HFF-Myc (cell line): ENCODE results near the gene ACACB.

Experiments
- DNase-seq: peaks from one replicate; pipeline ENCODE4 v3.0.0-alpha.2; 2011; ENCODE audit warnings: low read depth; ENCODE audit errors: extremely low read depth
- H3K4me3 ChIP-seq: replicated peaks from 2 replicates; pipeline ENCODE4 v1.5.1; 2011; ENCODE audit warnings: low read depth, mild to moderate bottlenecking, control low read depth, low read length
- TF ChIP-seq, protein P1 (sequence below): IDR thresholded peaks from 2 replicates; pipeline ENCODE4 v1.5.1; 2012; ENCODE audit warnings: mild to moderate bottlenecking, low read depth, low read length, control low read depth; ENCODE audit errors: missing control alignments

ACACB gene

DNA sequence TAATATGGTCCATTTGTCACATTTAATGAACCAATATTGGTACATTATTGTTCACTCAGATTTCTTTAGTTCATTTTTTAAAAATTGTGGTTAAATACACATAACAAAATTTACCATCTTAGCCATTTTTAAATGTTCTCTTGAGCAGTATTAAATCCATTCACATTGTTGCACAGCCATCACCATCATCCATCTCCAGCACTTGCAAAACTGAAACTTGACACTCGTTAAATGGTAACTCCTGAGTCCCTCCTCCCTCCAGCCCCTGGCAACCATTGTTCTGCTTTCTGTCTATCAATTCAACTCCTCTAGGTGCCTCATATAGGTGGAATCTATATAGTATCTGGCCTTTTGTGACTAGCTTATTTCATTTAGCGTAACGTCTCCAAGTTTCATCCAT lies 86.4 kb downstream of the ACACB start:
- DNase-seq: no peak
- H3K4me3 ChIP-seq: no peak overlapping the region
- TF ChIP-seq, protein P1, sequence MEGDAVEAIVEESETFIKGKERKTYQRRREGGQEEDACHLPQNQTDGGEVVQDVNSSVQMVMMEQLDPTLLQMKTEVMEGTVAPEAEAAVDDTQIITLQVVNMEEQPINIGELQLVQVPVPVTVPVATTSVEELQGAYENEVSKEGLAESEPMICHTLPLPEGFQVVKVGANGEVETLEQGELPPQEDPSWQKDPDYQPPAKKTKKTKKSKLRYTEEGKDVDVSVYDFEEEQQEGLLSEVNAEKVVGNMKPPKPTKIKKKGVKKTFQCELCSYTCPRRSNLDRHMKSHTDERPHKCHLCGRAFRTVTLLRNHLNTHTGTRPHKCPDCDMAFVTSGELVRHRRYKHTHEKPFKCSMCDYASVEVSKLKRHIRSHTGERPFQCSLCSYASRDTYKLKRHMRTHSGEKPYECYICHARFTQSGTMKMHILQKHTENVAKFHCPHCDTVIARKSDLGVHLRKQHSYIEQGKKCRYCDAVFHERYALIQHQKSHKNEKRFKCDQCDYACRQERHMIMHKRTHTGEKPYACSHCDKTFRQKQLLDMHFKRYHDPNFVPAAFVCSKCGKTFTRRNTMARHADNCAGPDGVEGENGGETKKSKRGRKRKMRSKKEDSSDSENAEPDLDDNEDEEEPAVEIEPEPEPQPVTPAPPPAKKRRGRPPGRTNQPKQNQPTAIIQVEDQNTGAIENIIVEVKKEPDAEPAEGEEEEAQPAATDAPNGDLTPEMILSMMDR: no peak

DNA sequence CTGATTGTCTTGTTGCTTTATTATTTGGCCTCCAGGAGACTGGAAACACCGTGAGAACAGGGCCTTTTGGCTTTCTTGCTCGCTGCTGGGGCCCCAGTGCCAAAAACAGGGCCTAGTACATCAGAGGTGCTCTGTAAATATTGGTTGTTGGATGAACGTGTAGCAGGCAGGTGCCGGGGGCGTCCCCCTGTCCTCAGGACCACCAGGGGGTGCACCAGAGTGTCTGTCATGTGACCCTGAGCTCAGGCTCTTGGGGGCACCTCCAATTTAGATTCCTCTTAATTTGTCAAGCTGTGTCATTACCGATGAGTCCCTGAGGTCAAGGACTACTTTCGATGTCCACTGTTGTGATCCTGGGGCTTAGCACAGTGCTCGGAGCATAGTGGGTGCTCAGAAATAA lies 87.1 kb downstream of the ACACB start:
- no peak overlapping the region for H3K4me3 ChIP-seq
- no peak for DNase-seq

DNA sequence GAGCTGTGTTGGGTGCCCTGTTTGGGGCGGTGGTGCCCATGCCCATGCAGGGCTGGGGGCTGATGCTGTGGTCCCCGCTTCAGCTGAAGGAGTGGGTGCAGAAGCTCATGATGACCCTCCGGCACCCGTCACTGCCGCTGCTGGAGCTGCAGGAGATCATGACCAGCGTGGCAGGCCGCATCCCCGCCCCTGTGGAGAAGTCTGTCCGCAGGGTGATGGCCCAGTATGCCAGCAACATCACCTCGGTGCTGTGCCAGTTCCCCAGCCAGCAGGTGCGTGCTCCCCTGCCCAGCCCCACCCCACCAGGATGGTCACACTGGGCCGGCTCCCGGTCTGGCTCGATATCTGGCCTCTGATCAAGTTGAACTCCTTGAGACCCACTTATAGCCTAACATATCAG lies 92.7 kb downstream of the ACACB start:
- TF ChIP-seq, protein P1: no peak
- no peak overlapping the region for H3K4me3 ChIP-seq
- no peak for DNase-seq

More for the DNA sequence above, 87.1 kb downstream of the ACACB start:
- TF ChIP-seq, protein P1: no peak

DNA sequence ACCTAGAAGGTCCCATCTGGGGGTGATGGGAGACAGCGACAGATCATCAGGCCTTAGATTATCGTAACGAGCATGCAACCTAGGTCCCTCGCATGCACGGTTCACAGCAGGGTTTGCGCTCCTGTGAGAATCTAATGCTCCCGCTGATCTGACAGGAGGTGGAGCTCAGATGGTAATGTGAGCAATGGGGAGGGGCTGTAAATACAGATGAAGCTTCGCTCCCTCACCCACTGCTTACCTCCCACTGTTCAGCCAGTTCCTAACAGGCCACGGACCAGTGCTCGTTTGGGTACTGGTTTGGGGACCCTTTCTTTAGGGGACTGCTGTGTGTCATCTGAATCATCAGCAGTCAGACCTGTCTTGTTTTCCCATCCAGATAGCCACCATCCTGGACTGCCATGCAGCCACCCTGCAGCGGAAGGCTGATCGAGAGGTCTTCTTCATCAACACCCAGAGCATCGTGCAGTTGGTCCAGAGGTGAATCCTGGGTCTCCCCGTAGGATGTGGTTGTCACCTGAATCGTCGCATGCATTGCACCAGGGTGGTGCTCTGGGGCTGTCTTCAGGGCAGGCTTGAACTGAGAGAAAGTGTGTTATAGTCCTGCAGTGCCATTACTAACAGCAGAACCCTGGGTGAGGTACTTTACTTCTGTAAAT lies 96.2 kb downstream of the ACACB start:
- TF ChIP-seq, protein P1: no peak
- H3K4me3 ChIP-seq: no peak overlapping the region
- DNase-seq: no peak

DNA sequence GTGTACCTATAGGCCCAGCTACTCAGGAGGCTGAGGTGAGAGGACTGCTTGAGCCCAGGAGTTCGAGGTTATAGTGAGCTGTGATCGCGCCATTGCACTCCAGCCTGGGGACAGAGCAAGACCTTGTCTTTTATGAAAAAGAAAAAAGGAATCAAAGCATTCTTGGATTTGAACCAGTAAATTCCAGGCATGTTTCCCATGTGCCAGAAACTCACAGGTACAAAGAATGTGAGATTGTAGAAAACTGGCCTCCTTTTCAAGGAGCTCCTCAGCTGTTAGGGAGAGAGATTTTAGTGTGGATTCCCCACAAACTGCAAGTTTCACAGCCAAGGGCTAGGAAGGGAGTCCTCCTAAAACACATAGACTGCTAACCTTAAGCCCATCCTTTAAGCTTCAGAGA lies 97.7 kb downstream of the ACACB start:
- no peak overlapping the region for H3K4me3 ChIP-seq
- no peak for DNase-seq
- TF ChIP-seq, protein P1: no peak

DNA sequence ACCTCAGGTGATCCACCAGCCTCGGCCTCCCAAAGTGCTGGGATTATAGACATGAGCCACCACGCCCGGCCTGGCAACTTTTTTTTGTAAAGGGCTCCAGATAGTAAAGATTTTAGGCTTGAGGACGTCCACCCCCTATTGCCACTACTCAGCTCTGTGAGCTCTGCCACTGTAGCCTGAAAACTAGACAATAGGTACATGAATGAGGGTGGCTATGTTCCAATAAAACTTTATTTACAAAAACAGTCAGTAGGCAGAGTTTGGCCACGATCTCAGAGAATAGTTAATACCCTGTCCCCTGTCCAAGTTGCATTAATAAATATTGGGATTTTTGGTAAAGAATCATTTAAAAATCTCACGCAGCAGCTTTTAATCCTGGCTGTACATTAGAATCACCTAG lies 102.6 kb downstream of the ACACB start:
- no peak overlapping the region for H3K4me3 ChIP-seq
- DNase-seq: no peak
- TF ChIP-seq, protein P1: no peak

DNA sequence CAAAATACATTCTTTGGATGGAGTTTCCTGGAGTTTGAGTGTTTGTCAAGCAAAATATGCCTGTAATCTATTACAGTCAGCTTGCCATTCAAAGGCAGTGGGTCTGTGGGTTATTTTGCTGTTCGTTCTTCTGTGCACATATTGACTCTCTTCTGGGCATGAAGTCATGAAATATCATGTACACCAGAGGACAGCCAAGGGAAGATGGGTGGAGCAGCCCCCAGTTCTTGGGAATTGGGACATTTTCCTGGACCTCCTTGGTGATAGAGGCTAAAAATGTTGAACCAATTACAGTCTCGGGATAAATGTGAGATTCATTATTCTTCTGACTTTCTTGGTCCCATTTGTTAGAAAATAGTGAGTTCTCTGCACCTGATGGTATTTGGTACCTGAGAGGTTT lies 103.6 kb downstream of the ACACB start:
- TF ChIP-seq, protein P1: no peak
- DNase-seq: no peak
- H3K4me3 ChIP-seq: no peak overlapping the region
